Body of pancreas (tissue), 4 donors: ENCODE results near the gene SLC35C1.

ENCODE experiments used
- POLR2A ChIP-seq, 3 donors: fragments of 450-650 bp; IDR thresholded peaks; one replicate each; pipeline ENCODE4 v1.6.1; 2016; ENCODE audit warnings: antibody characterized with exemption in 3 of 3, mild to moderate bottlenecking in 2 of 3
- TF ChIP-seq, protein P1 (sequence below), 7 experiments: fragments of 450-650 bp in 4 of 7; fragments of 200-600 bp in 3 of 7; sonication (generic) in 3 of 7; IDR thresholded peaks; one replicate each; pipeline ENCODE4 v1.5.1; 2016 to 2019; ENCODE audit warnings: antibody characterized with exemption in 7 of 7

DNA sequence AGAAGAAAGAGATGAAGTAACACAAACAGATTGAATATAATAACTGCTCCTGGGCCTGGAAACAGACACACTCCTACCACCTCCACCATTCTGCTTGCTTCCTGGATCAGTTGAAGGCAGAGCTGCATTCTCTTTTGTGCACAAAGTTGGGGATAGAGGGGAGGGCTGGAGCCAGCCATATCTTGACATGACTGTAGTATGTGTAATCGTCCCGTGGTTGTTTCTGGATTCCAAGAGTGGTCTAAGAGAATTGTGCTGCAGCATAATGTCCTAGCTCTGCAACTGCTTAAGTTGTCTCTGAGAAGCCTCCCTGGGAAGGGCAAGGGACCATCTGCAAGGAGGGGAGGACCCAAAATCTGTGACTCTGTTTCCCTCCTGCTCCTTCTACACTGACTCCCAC, 45.5 kb downstream of the SLC35C1 start:
- TF ChIP-seq, protein P1, sequence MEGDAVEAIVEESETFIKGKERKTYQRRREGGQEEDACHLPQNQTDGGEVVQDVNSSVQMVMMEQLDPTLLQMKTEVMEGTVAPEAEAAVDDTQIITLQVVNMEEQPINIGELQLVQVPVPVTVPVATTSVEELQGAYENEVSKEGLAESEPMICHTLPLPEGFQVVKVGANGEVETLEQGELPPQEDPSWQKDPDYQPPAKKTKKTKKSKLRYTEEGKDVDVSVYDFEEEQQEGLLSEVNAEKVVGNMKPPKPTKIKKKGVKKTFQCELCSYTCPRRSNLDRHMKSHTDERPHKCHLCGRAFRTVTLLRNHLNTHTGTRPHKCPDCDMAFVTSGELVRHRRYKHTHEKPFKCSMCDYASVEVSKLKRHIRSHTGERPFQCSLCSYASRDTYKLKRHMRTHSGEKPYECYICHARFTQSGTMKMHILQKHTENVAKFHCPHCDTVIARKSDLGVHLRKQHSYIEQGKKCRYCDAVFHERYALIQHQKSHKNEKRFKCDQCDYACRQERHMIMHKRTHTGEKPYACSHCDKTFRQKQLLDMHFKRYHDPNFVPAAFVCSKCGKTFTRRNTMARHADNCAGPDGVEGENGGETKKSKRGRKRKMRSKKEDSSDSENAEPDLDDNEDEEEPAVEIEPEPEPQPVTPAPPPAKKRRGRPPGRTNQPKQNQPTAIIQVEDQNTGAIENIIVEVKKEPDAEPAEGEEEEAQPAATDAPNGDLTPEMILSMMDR (IDR thresholded peaks at IDR 0.05) = no peak
- TF ChIP-seq POLR2A (IDR thresholded peaks at IDR 0.05) = no peak
